ENCODE measurements around the gene FRMD7. TPM values are rescaled to one million over a fixed set of nuclear protein-coding genes. Genes with fewer than 3 reads are reported as not detected.
"Not testable (repeated sequence)": the region's sequence is repeated elsewhere in the genome, so short reads cannot be mapped to it uniquely, and the experiment has no call there.

Gene FRMD7
- total RNA-seq, 1 donor from 2014 or later: not detected

GRCh38 chrX:132059973-132060540 lies 67.8 kb downstream of the FRMD7 start:
- FAIRE-seq: no peak

GRCh38 chrX:132058975-132059374 lies 68.8 kb downstream of the FRMD7 start:
- no peak for DNase-seq (ENCODE audit: low read depth)
- Histone ChIP-seq H3K36me3 (ENCODE audit: control insufficient read depth, insufficient read depth, low read length) (no peaks in the 10 kb centered on the region), H3K4me3 (ENCODE audit: low read depth, low read length) (no peak overlapping the region), H3K27me3 (ENCODE audit: control insufficient read depth, insufficient read depth, low read length) (no peaks in the 10 kb centered on the region)
- TF ChIP-seq CTCF (IDR thresholded peaks at IDR 0.05; ENCODE audit: insufficient read depth, low read length, severe bottlenecking): no peak
- no peak for FAIRE-seq

More at GRCh38 chrX:132059973-132060540, 67.8 kb downstream of the FRMD7 start:
- no peak for TF ChIP-seq CTCF (IDR thresholded peaks at IDR 0.05; ENCODE audit: insufficient read depth, low read length, severe bottlenecking)
- H3K4me3 ChIP-seq (ENCODE audit: low read depth, low read length): no peak overlapping the region
- peaks cover 1% of the 10 kb centered on the region for H3K36me3 ChIP-seq (ENCODE audit: control insufficient read depth, insufficient read depth, low read length)
- H3K27me3 ChIP-seq (ENCODE audit: control insufficient read depth, insufficient read depth, low read length): no peaks in the 10 kb centered on the region
- no peak for DNase-seq (ENCODE audit: low read depth)

GRCh38 chrX:132058050-132058449 lies 69.8 kb downstream of the FRMD7 start:
- Histone ChIP-seq H3K4me3 (ENCODE audit: low read depth, low read length) (no peak overlapping the region), H3K27me3 (ENCODE audit: control insufficient read depth, insufficient read depth, low read length) (no peaks in the 10 kb centered on the region), H3K36me3 (ENCODE audit: control insufficient read depth, insufficient read depth, low read length) (no peaks in the 10 kb centered on the region)
- no peak for DNase-seq (ENCODE audit: low read depth)
- no peak for FAIRE-seq
- TF ChIP-seq CTCF (IDR thresholded peaks at IDR 0.05; ENCODE audit: insufficient read depth, low read length, severe bottlenecking): no peak

- not testable (repeated sequence) for H3K27me3 ChIP-seq (ENCODE audit: control insufficient read depth, insufficient read depth, low read length); H3K36me3 ChIP-seq (ENCODE audit: control insufficient read depth, insufficient read depth, low read length); H3K4me3 ChIP-seq (ENCODE audit: low read depth, low read length); DNase-seq (ENCODE audit: low read depth); FAIRE-seq
Measured at GRCh38 chrX:132051778-132052177, 76.0 kb downstream of the FRMD7 start.

GRCh38 chrX:132046533-132046932 lies 81.3 kb downstream of the FRMD7 start:
- no peak overlapping the region for H3K4me3 ChIP-seq (ENCODE audit: low read depth, low read length)

GRCh38 chrX:132045456-132045855 lies 82.4 kb downstream of the FRMD7 start:
- DNase-seq (ENCODE audit: low read depth) (no peak), FAIRE-seq (no peak)
- H3K27me3 ChIP-seq (ENCODE audit: control insufficient read depth, insufficient read depth, low read length): no peaks in the 10 kb centered on the region
- H3K4me3 ChIP-seq (ENCODE audit: low read depth, low read length): no peak overlapping the region
- no peaks in the 10 kb centered on the region for H3K36me3 ChIP-seq (ENCODE audit: control insufficient read depth, insufficient read depth, low read length)
- TF ChIP-seq CTCF (IDR thresholded peaks at IDR 0.05; ENCODE audit: insufficient read depth, low read length, severe bottlenecking): no peak

More at GRCh38 chrX:132046533-132046932, 81.3 kb downstream of the FRMD7 start:
- no peaks in the 10 kb centered on the region for H3K36me3 ChIP-seq (ENCODE audit: control insufficient read depth, insufficient read depth, low read length)
- no peak for TF ChIP-seq CTCF (IDR thresholded peaks at IDR 0.05; ENCODE audit: insufficient read depth, low read length, severe bottlenecking)
- H3K27me3 ChIP-seq (ENCODE audit: control insufficient read depth, insufficient read depth, low read length): no peaks in the 10 kb centered on the region
- FAIRE-seq (no peak), DNase-seq (ENCODE audit: low read depth) (no peak)

Data from bronchial epithelial cell (primary cell).